Subcutaneous preadipocyte (primary cell): ENCODE results near the gene DCDC2. TPM values are rescaled to one million over a fixed set of nuclear protein-coding genes. Genes with fewer than 3 reads are reported as not detected.

Experiments used
- small RNA-seq: library from RNA; depleted of rRNA; stranded (forward); fragments of <200 nt; gene quantifications from one replicate; pipeline ENCODE3, GENCODE V24; 2012
- total RNA-seq: library from RNA; depleted of rRNA; stranded (reverse); fragments of >200 nt; gene quantifications from 2 replicates; pipeline ENCODE4 v1.2.3, GENCODE V29; 2012

DCDC2 gene
- total RNA-seq: under 0.01 TPM in 2 replicates

GRCh38 chr6:24357336-24358218, at the start of gene DCDC2:
Gene DCDC2, minus strand, starts transcription at chr6:24358059. Its CDS starts 309 bp downstream, at chr6:24357750.

GRCh38 chr6:24402697-24403500, 45.0 kb upstream of the DCDC2 start, which contains the start of gene MRS2:
Gene MRS2, plus strand, starts transcription at chr6:24402936. Its CDS starts 111 bp downstream, at chr6:24403047.

GRCh38 chr6:24125980-24126379, 231.9 kb downstream of the DCDC2 start, which contains the start of gene NRSN1:
Gene NRSN1, plus strand, starts transcription at chr6:24126215. Its CDS starts 8,113 bp downstream, at chr6:24134328.

Small RNA genes lying within 50 kb of the gene (small RNA-seq; reads per million reads assigned to genes)
- gene RF00218 (not detected), gene RNU6-391P (not detected)

Other genes with a start within 250 kb of the DCDC2 start
- not detected in 2 replicates for gene NRSN1, start 231.8 kb downstream of the DCDC2 start, total RNA-seq
- 15.8 and 18.0 TPM in 2 replicates for gene MRS2, start 44.9 kb upstream of the DCDC2 start, total RNA-seq
- under 0.01 and 0.73 TPM in 2 replicates for gene GPLD1, start 131.5 kb upstream of the DCDC2 start, total RNA-seq
- 0.37 and 0.39 TPM in 2 replicates for gene ALDH5A1, start 136.9 kb upstream of the DCDC2 start, total RNA-seq